HuH-7 (cell line): ENCODE measurements around the gene C2CD3.
"Not testable (repeated sequence)": the region's sequence is repeated elsewhere in the genome, so short reads cannot be mapped to it uniquely, and the experiment has no call there.

ENCODE experiments used
- DNase-seq: peaks from one replicate; pipeline ENCODE4 v3.0.0; 2011; ENCODE audit warnings: low spot score

C2CD3 gene

DNA sequence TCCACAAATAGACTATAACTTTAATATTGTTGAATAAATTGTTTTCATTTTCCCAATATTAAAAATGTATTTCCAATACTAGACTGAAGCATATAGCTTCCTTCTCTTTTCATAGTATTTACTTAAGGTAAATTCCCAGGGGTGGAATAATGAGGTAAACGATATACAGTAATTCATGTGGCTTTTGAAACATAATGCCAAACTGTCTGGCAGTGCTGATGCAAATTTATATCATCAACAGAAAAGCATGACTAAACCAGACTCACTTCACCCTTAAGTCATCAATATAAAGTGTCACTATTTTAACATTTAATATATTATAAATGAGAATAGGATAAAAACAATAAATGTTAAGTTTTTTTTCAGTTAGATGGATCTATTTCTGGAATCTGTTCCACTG, 13.6 kb downstream of the C2CD3 start:
- no peak for DNase-seq

DNA sequence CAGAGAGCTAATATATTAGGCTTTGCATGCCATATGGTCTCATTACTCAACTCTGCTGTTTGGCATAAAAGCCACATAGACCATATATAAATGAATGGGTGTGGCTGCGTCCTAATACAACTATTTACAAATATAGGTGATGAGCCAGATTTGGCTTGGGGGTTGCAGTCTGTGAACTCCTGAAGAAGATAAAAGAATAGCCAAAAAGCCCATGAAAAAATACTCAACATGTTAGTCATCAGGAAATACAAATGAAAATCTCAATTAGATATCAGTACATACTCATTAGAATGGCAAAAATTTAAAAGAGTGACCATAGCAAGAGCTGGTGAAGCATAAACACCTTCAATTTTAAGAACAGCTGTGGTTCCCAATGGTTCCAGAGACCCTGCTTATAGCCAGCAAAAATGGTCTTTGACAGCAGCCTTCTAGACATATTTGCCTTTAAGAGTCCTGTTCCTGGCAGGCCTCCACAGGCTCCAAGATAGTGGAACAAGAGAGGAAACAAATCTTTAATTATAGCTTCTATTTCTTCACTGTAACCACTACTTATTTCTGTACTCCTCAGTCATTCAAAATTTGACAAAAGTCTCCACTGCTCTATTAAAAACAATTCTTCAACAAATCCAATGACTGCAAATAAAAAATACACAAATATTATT, 16.1 kb downstream of the C2CD3 start:
- DNase-seq, result no peak

DNA sequence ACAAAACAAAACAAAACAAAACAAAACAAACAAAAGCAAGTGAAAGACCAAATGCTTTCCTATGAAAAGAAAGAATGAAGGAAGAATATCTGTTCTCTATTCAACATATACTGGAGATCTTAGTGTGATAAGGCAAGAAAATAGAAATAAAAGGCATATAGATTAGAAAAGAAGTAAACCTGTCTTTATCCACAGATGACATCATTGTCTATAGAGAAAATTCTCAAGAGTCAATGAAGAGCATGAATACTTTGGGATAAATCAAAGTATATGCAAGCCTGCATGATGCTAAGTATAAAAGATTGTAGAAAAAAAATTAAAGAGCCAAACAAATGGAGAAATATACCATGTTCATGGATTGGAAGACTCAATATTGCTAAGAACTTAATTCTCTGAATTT, 17.6 kb downstream of the C2CD3 start:
- DNase-seq, result no peak

DNA sequence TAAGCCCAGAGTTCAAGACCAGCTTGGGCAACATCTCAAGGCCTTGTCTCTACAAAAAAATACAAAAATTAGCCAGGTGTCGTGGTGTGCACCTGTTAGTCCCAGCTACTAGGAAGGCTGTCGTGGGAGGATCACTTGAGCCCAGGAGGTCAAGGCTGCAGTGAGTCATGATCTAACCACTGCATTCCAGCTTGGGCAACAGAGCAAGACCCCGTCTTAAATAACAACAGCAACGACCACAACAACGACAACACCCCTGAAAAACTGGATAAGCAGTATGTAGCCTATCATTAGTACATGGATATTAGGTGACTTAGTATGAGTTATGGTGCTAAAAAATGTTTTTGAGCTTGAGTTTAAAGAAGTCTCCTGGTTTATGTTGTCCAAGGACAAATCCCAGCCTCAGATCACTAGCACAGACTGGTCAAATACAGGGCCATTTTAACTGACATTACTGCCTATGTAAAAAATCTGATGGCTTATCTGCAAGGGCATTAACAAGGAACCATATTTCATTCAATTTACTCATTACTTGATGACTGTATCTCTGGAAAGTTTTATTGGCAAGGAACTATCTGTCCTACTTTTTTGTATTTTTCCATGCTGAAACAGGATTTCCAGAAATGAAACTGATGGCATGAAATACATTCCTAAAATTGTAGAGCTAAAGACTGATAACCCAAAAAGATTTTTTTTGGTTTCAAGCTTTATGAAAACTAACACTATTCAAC, 23.4 kb downstream of the C2CD3 start:
- no peak for DNase-seq

DNA sequence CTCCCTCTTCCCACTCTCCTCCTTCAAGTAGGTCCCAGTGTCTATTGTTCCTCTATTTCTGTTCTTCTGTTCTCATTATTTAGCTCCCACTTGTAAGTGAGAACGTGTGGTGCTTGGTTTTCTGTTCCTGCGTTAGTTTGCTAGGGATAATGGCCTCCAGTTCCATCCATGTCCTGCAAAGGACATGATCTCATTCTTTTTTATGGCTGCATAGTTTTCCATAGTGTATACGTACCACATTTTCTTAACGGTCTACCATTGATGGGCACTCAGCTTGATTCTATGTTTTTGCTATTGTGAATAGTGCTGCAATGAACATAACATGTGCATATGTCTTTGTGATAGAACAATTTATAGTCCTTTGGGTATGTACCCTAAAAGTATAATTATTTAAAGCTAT, 26.2 kb downstream of the C2CD3 start:
- no peak for DNase-seq

DNA sequence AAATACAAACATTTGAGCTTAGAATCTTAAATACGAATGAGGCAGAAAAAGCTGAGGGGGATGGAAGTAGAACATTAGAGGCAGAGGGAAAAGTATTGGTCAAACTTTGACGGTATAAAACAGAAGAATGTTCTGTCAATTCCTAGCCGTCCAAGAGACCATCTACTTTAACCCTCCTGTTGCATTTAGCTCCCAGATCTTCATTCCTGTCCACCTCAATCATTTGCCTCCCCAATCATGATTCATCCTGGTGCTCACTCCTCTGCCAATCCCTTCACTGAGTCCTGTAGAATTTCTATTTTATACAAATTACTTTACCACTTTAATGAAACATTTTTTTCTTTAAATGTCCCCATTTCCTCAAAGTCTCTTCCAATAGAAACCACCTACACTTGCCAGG, 28.2 kb downstream of the C2CD3 start:
- no peak for DNase-seq

DNA sequence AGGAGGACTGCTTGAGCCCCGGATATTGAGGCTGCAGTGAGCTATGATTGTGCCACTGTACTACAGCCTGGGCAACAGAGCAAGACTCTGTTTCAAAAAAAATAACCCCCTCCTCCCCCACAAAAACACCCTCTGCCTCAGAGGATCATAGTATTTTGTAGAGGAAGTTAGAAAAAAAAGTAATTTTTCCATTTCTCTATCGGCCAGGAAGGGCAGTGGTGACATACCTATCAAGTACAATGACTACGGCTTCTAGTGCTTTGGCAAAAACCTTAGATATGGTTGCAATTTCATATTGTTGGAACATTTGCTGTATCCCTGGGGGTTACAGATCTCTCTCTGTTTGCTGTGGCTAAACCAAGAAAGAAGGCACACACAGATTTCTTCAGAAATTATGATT, 28.9 kb downstream of the C2CD3 start:
- no peak for DNase-seq

DNA sequence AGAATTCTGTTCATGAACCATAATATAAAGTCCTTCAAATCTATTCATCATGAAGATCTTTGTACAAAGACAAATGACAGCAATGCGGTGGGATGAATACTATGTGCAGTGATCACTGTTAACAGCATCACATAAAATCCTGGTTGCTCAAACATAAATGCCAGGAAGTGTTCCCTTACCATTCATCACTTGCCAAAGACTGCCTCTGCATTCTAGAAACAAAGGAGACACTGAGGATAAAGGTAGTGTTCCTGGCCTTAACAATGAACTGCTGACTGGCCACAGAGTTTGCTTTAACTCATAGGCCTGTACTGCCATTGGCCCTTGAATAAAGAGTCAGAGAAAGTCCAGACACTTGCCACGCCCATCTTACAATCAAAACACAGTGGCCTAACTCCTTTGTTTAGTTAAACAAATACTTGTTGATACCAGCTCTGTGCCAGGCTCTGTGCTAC, 29.5 kb downstream of the C2CD3 start:
- DNase-seq, result no peak

DNA sequence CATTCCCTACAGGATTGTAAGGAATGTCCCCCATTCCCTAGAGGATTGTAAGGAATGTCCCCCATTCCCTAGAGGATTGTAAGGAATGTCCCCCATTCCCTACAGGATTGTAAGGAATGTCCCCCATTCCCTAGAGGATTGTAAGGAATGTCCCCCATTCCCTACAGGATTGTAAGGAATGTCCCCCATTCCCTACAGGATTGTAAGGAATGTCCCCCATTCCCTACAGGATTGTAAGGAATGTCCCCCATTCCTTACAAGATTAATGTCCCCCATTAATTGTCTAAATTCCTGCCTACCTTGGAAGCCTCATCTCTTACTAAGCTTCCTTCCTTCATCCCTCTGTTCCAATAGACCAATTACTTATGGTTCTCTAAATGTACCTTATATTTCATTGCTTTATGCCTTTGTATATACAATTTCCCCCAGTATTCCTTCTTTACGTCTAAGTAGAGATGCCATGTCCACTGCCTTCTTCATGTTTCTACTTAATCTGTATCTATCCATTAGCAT, 30.8 kb downstream of the C2CD3 start:
- not testable (repeated sequence) for DNase-seq

DNA sequence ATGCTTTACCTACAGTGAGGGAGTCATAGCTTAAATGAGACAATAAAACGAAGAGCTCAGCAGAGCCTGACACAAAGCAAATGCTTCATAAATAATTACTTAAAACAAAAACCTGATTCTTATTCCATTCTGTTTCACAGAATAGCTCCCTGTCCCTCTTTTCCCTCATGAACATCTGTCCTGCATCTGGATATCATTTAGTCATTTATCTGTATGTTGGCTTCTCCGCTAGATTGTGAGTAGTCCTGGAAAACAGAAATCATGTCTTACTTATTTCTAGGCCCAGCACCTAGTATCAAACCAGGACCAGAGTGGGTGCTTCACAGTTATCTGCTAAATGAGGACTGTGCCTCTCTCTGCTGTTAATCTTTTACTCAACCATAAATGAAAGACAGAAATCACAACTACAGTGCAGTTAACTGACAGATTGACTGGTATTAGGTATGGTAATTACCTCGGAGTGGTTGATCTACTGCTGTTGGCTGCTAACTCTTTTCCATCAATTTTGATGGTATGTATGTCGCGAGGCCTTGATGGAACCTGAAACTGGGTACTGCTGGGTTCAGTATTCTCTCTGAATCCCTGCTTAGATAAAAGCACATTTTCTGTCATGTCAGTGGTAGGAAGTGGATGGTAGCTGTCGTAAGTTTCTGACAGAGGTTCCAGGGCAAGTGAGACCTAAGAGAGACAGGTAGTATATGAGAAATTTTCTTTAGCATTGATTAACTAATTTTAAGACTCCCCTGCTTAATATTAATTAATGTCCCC, 31.5 kb downstream of the C2CD3 start:
- no peak for DNase-seq

DNA sequence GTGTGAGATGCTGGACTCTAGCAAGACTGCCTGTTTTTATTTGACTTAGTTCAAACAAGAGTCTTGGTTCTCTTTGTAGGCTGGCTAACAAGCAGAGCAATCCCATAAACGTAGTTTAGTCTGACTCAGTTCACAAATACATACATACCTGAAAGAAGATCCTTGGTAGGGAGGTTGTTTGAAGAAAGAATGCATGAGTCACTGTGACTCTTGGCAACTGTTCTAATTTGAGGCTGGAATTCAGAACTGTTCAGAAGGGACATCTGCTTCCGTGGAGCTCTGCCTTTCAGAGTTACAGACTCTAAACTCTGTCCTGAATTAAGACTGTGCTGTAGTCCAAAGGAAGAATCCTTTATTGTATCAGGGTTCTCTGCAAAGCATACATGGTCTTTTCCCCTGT, 32.2 kb downstream of the C2CD3 start:
- DNase-seq, result peak; percentile 20

DNA sequence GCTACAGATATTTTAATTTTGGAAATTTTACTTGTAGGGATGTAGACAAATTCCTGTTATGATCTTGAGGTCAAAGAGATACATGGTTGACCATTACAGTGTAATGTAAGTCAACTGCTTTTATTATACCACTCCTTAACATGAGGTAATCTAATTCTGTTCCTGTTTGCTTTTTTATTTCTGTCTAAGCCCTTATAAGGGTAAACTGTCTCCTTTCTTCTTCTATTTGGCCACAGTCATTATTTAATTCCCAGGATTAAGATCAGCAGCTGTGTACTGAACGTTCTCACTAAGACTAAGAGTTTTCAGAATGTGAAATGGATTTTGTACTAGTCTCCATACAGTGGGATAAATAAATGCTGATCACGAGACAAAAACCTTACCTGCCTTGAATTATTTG, 32.8 kb downstream of the C2CD3 start:
- DNase-seq, result no peak

DNA sequence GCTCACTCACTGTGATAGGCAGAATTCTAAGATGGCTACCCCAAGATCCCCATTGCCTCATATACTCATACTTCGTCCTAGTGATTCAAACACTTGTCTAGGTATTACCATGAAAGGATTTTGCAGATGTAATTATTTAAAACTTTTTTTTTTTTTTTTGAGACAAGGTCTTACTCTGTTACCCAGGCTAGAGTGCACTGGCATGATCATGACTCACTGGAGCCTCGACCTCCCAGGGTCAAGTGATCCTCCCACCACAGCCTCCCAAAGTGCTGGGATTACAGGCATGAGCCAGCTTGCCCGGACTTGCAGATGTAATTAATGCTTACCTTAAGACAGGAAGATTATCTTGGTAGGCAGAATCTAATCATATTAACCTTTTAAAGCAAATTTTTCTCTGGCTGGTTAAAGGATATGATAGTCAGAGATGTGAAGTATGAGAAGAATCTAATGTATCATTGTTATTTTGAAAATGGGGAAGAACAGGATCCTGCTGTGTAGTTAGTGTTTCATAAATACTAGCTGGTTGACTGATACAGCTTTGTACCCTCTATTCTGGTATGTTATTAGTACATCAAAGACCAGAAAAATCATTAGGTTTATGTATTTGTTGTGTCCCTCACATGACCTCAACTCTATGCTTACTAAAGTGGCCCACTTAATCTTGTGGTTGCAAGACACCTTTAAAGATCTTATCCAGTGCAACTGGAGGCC, 35.5 kb downstream of the C2CD3 start:
- no peak for DNase-seq

DNA sequence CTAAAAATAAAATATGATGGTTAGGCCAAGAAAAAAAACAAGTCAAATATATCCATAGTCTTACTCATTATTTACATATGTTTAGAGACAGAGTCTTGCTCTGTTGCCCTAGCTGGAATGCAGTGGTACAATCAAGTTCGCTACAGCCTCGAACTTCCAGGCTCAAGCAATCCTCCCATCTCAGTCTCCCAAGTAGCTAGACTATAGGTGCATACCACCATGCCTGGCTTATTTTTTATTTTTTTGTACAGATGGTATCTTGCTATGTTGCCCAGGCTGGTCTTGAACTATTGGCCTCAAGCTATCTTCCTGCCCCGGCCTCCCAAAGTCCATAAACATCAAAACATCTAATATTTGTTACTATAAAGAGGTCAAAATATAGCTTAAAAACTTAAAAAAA, 36.1 kb downstream of the C2CD3 start:
- DNase-seq, result no peak

DNA sequence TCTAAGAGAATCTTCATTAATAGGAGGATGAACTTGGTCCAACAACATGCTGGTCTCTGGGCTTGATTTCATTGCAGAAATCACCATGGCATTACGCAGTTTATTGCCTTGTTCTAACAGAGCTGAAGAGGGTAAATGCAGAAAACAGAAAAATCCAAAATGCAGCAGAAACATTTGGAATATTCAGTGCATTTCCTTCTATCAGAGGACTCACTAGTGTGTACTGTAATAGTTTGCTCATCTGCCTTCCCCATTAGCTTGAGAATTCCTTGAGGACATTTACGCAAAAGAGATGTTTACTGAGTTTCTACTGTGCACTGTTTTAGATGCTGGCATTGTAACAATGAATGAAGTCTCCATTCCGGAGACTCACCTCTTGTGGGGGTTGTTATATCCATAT, 37.4 kb downstream of the C2CD3 start:
- DNase-seq, result no peak

DNA sequence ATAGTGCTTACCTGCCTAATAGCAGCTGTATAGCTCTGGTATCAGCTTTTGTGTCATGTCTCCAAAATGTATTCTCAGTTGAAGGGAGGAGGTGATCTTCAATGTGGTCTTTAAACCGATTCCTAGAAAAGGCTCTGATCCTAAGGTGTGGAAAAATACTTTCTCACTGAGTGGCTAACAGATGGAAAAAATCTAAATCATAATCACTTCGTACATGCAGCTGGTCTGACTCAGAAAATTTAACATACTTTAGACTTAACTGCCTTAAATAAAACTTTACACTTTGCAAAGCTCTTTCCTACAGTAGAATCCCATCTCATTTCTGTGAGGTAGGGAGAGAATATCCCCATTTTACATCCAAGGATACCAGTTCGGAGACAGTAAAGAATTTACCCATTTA, 38.0 kb downstream of the C2CD3 start:
- no peak for DNase-seq

DNA sequence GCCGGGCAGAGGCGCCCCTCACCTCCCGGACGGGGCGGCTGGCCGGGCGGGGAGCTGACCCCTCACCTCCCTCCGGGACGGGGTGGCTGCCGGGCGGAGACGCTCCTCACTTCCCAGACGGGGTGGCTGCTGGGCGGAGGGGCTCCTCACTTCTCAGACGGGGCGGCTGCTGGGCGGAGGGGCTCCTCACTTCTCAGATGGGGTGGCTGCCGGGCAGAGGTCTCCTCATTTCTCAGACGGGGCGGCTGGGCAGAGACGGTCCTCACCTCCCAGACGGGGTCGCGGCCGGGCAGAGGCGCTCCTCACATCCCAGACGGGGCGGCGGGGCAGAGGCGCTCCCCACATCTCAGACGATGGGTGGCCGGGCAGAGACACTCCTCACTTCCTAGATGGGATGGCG, 41.7 kb downstream of the C2CD3 start:
- not testable (repeated sequence) for DNase-seq

DNA sequence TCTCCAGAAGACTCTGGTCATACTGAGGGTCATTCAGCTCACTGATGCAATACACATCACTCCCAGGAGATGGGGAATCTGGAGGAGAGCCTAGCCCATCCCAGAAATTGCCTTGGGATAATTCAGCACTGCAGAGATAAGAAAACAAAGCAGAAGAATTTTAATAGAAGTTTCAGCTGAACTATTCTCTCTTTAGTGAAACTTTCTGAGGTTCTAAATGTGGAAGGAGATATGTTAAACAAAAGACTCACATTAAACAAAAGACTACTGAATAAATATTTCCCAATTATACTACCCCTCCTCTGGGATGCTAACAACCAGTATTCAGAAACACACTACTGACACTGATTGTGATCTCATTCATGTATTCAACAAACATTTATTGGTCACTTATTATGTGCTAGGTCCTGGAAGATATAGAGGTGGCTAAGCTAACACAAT, 47.8 kb downstream of the C2CD3 start:
- no peak for DNase-seq

DNA sequence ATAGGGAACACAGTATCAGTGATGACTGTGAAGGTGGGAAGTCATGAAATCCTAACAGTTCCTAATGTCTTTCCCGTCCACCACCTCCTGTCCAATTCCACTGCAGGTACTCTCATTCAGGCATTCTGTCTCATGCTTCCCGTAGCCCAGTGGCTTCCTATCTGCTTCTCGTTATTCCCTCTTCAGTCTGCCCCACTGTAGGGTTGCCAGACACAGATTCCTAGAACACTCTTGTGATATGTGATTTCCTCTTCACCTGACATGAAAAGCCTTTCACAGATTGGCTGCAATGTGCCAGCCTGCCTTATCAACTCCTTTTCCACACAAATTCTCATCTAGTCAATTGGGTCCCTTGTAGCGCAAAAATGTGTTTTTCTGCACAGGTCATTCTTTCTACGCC, 49.0 kb downstream of the C2CD3 start:
- no peak for DNase-seq

DNA sequence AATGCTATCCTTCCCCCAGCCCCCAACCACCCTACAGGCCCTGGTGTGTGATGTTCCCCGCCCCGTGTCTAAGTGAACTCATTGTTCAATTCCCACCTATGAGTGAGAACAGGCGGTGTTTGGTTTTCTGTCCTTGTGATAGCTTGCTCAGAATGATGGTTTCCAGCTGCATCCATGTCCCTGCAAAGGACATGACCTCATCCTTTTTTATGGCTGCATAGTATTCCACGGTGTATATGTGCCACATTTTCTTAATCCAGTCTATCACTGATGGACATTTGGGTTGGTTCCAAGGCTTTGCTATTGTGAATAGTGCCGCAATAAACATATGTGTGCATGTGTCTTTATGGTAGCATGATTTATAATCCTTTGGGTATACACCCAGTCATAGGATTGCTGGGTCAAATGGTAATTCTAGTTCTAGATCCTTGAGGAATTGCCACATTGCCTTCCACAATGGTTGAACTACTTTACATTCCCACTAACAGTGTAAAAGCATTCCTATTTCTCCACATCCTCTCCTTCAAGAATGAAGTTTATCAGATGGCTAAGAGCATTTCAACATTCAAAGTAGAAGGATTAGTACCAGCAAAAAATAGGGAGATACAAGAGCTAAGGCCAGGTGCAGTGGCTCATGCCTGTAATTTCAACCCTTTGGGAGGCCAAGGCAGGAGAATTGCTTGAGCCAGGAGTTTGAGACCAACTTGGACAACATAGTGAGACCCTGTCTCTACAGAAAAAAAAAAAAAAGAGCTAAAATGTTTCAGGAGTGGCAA, 50.4 kb downstream of the C2CD3 start:
- not testable (repeated sequence) for DNase-seq

DNA sequence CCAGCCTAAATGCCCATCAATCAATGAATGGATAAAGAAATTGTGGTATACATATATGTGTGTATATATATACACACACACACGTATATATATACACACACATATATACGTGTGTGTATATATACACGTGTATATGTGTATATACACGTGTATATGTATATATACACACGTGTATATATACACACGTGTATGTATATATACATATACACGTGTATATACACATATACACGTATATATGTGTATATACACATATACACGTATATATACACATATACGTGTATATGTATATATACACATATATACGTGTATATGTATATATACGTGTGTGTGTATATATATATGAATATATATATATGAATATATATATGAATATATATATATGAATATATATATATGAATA, 54.1 kb downstream of the C2CD3 start:
- DNase-seq, result no peak
